Tibial nerve (tissue), 4 donors: ENCODE data around the gene CLCC1. TPM values are rescaled to one million over a fixed set of nuclear protein-coding genes. Genes with fewer than 3 reads are reported as not detected.

Source experiments
- DNase-seq, 2 donors: peaks; one replicate each; pipeline ENCODE4 v3.0.0-alpha.2; 2019; ENCODE audit warnings: low spot score in 2 of 2
- H3K27ac ChIP-seq, 4 donors: fragments of 200-600 bp; sonication (generic) in 3 of 4; one replicate each; pipeline ENCODE4 v1.5.1; 2017 to 2019; ENCODE audit warnings: mild to moderate bottlenecking in 1 of 4
- H3K27me3 ChIP-seq, 2 donors: fragments of 200-600 bp; sonication (generic) in 1 of 2; one replicate each; pipeline versions ENCODE4 v1.5.1 to v1.6.0; 2017 to 2019
- H3K36me3 ChIP-seq, 3 donors: fragments of 200-600 bp; sonication (generic); one replicate each; pipeline ENCODE4 v1.5.1; 2018 to 2019
- H3K4me1 ChIP-seq, 4 donors: fragments of 200-600 bp; sonication (generic) in 3 of 4; one replicate each; pipeline ENCODE4 v1.5.1; 2017 to 2019
- H3K4me3 ChIP-seq, 4 donors: fragments of 200-600 bp; sonication (generic) in 3 of 4; one replicate each; pipeline ENCODE4 v1.5.1; 2017 to 2019; ENCODE audit warnings: mild to moderate bottlenecking in 1 of 4, moderate library complexity in 1 of 4
- H3K9me3 ChIP-seq, 4 donors: fragments of 200-600 bp; sonication (generic) in 3 of 4; one replicate each; pipeline ENCODE4 v1.5.1; 2017 to 2019
- CTCF ChIP-seq, 5 experiments: fragments of 200-600 bp in 3 of 5; fragments of 450-650 bp in 2 of 5; sonication (generic) in 3 of 5; IDR thresholded peaks; one replicate each; pipeline ENCODE4 v1.5.1; 2016 to 2019; ENCODE audit warnings: antibody characterized with exemption in 5 of 5, mild to moderate bottlenecking in 3 of 5, moderate library complexity in 2 of 5
- EP300 ChIP-seq, 2 donors: sonication (generic); formaldehyde crosslinking; IDR thresholded peaks; one replicate each; pipeline ENCODE4 v1.6.1; 2017; ENCODE audit warnings: antibody characterized with exemption in 2 of 2, mild to moderate bottlenecking in 1 of 2
- POLR2A ChIP-seq, 2 donors: fragments of 450-650 bp; IDR thresholded peaks; one replicate each; pipeline ENCODE4 v1.6.1; 2017; ENCODE audit warnings: antibody characterized with exemption in 2 of 2, mild to moderate bottlenecking in 2 of 2, moderate library complexity in 2 of 2
- WGBS, 2 donors: methylation state at CpG; one replicate each; pipeline ENCODE4 v1.1.5; 2018; 5-methylcytosine and 5-hydroxymethylcytosine counted together
- small RNA-seq: library from RNA; depleted of rRNA; stranded (forward); fragments of <200 nt; gene quantifications from one replicate; pipeline ENCODE3, GENCODE V24; 2016
- total RNA-seq, 4 donors: library from RNA; depleted of rRNA; stranded (reverse); fragments of >200 nt; gene quantifications; one replicate each; pipeline ENCODE4 v1.1.0, GENCODE V29; 2016

CLCC1 gene
- total RNA-seq, 4 donors from 2014 or later = 24.0 to 29.7 (median 26.2) TPM

GRCh38 chr1:108925920-108926319, 37.4 kb downstream of the CLCC1 start:
- Histone ChIP-seq H3K4me1 (no peaks in the 10 kb centered on the region), H3K27me3 (no peaks in the 10 kb centered on the region), H3K36me3 (peaks cover 0 to 96% (median 7%) of the 10 kb centered on the region in 3 donors), H3K9me3 (no peaks in the 10 kb centered on the region), H3K27ac (no peak overlapping the region), H3K4me3 (no peak overlapping the region)
- TF ChIP-seq POLR2A (IDR thresholded peaks at IDR 0.05) (no peak), EP300 (IDR thresholded peaks at IDR 0.05) (no peak), CTCF (IDR thresholded peaks at IDR 0.05) (no peak)
- DNase-seq = no peak
- WGBS, 2 donors = 89 to 92% methylated on average over 2 of the region's 2 CpGs

GRCh38 chr1:108916788-108917187, 46.5 kb downstream of the CLCC1 start:
- no peak for DNase-seq
- H3K9me3 ChIP-seq = no peaks in the 10 kb centered on the region
- WGBS, 2 donors = 93 to 95% methylated on average over 2 of the region's 2 CpGs
- peaks cover 0 to 28% (median 0%) of the 10 kb centered on the region in 3 donors for H3K36me3 ChIP-seq
- TF ChIP-seq CTCF (IDR thresholded peaks at IDR 0.05) = no peak
- TF ChIP-seq POLR2A (IDR thresholded peaks at IDR 0.05) = no peak
- no peak for TF ChIP-seq EP300 (IDR thresholded peaks at IDR 0.05)
- no peak overlapping the region for H3K27ac ChIP-seq
- no peaks in the 10 kb centered on the region for H3K27me3 ChIP-seq
- H3K4me1 ChIP-seq = no peaks in the 10 kb centered on the region
- no peak overlapping the region for H3K4me3 ChIP-seq

Small RNA genes lying within 50 kb of the gene (small RNA-seq; reads per million reads assigned to genes)
- not detected for gene BX679664.2

Other genes with a start within 250 kb of the CLCC1 start
- 10 to 100 TPM; 51.0 to 75.8 (median 68.9) TPM for gene STXBP3, start 216.8 kb downstream of the CLCC1 start, total RNA-seq
- 1 to 10 TPM in 2 of 4 donors, under 1 TPM in 1, not detected in 1; 0.44 to 5.5 (median 4.6) TPM for gene AKNAD1, start 106.4 kb downstream of the CLCC1 start, total RNA-seq
- gene GPSM2, start 86.5 kb downstream of the CLCC1 start, total RNA-seq = 10 to 100 TPM; 31.2 to 72.2 (median 45.7) TPM
- gene WDR47, start 78.6 kb upstream of the CLCC1 start, total RNA-seq = 10 to 100 TPM; 14.1 to 47.4 (median 17.3) TPM
- gene TAF13, start 112.5 kb upstream of the CLCC1 start, total RNA-seq = 10 to 100 TPM; 11.4 to 30.8 (median 25.9) TPM
- 10 to 100 TPM; 13.5 to 28.2 (median 19.5) TPM for gene TMEM167B, start 127.3 kb upstream of the CLCC1 start, total RNA-seq
- gene ELAPOR1, start 150.6 kb upstream of the CLCC1 start, total RNA-seq = under 1 TPM; 0.20 to 0.90 (median 0.32) TPM